Astrocyte (in vitro differentiated cells and primary cell): ENCODE measurements around the gene PRKAR2A.

Source experiments
- EZH2 ChIP-seq: IDR thresholded peaks from 2 replicates; pipeline ENCODE4 v1.6.1; 2012; ENCODE audit warnings: mild to moderate bottlenecking, low read length, inconsistent platforms; ENCODE audit not compliant: insufficient read depth
- TF ChIP-seq, protein P1 (sequence below): IDR thresholded peaks from 2 replicates; pipeline ENCODE4 v1.5.1; 2011; ENCODE audit warnings: low read depth, mild to moderate bottlenecking, inconsistent platforms, low read length, moderate library complexity; ENCODE audit not compliant: insufficient read depth

DNA sequence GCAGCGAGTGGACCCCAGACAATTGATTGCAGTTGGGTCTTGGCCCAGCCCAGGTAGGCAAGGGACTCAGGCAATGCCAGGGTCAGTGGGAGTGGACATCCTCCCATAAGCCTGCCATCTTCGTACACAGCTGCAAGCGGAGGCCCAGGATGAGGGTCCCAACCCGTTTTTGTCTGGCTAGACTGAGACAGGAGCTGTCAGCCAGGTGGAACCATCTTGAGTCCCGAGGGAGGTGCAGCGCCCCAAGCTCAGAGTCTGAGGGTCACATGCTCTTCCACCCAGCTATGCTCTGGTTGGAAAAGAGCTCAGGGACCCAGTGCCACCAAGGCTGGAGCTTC is 108.1 kb downstream of the PRKAR2A start:
- TF ChIP-seq, protein P1, sequence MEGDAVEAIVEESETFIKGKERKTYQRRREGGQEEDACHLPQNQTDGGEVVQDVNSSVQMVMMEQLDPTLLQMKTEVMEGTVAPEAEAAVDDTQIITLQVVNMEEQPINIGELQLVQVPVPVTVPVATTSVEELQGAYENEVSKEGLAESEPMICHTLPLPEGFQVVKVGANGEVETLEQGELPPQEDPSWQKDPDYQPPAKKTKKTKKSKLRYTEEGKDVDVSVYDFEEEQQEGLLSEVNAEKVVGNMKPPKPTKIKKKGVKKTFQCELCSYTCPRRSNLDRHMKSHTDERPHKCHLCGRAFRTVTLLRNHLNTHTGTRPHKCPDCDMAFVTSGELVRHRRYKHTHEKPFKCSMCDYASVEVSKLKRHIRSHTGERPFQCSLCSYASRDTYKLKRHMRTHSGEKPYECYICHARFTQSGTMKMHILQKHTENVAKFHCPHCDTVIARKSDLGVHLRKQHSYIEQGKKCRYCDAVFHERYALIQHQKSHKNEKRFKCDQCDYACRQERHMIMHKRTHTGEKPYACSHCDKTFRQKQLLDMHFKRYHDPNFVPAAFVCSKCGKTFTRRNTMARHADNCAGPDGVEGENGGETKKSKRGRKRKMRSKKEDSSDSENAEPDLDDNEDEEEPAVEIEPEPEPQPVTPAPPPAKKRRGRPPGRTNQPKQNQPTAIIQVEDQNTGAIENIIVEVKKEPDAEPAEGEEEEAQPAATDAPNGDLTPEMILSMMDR, result no peak
- TF ChIP-seq EZH2, result no peak
